NB4 (cell line): ENCODE measurements around the gene ABLIM2.

ENCODE experiments used
- DNase-seq: peaks from one replicate; pipeline ENCODE4 v3.0.0; 2010; ENCODE audit warnings: low read depth
- H3K4me3 ChIP-seq: one replicate; pipeline ENCODE4 v1.5.1; 2011; ENCODE audit warnings: mild to moderate bottlenecking, low read depth, low read length, moderate library complexity
- MYC ChIP-seq: IDR thresholded peaks from 2 replicates; pipeline ENCODE4 v1.6.1; 2011; ENCODE audit warnings: low read depth, low read length
- POLR2A ChIP-seq: IDR thresholded peaks from 2 replicates; pipeline ENCODE4 v1.6.1; 2011; ENCODE audit warnings: mild to moderate bottlenecking; ENCODE audit not compliant: insufficient read length; ENCODE audit errors: extremely low read depth
- TF ChIP-seq, protein P1 (sequence below): IDR thresholded peaks from one replicate; pipeline ENCODE4 v1.5.1; 2012; ENCODE audit warnings: low read depth, low read length
- TF ChIP-seq, protein P2 (sequence below): IDR thresholded peaks from 2 replicates; pipeline ENCODE4 v1.6.1; 2011; ENCODE audit warnings: low read depth, low read length

ABLIM2 gene

DNA sequence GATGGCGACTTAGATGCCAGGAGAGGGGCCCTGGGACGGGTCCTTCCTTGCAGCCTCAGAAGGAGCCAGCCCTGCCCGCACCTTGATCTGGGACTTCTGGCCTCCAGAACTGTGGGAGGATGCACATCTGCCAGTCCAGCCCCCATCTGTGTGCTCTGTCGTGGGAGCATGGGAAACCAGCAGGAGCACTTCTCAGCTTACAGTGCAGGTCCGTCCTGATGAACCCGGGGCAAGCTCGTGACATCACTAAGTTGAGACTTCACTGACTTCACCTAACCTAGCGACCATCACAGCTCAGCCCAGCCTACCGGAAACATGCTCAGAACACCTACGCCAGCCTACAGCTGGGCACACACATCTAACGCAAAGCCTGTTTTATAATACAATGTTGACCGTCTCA, 38.1 kb downstream of the ABLIM2 start:
- H3K4me3 ChIP-seq: no peak overlapping the region
- TF ChIP-seq POLR2A (no peak), MYC (no peak)
- TF ChIP-seq, protein P1, sequence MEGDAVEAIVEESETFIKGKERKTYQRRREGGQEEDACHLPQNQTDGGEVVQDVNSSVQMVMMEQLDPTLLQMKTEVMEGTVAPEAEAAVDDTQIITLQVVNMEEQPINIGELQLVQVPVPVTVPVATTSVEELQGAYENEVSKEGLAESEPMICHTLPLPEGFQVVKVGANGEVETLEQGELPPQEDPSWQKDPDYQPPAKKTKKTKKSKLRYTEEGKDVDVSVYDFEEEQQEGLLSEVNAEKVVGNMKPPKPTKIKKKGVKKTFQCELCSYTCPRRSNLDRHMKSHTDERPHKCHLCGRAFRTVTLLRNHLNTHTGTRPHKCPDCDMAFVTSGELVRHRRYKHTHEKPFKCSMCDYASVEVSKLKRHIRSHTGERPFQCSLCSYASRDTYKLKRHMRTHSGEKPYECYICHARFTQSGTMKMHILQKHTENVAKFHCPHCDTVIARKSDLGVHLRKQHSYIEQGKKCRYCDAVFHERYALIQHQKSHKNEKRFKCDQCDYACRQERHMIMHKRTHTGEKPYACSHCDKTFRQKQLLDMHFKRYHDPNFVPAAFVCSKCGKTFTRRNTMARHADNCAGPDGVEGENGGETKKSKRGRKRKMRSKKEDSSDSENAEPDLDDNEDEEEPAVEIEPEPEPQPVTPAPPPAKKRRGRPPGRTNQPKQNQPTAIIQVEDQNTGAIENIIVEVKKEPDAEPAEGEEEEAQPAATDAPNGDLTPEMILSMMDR: no peak
- TF ChIP-seq, protein P2, sequence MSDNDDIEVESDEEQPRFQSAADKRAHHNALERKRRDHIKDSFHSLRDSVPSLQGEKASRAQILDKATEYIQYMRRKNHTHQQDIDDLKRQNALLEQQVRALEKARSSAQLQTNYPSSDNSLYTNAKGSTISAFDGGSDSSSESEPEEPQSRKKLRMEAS: no peak
- no peak for DNase-seq

DNA sequence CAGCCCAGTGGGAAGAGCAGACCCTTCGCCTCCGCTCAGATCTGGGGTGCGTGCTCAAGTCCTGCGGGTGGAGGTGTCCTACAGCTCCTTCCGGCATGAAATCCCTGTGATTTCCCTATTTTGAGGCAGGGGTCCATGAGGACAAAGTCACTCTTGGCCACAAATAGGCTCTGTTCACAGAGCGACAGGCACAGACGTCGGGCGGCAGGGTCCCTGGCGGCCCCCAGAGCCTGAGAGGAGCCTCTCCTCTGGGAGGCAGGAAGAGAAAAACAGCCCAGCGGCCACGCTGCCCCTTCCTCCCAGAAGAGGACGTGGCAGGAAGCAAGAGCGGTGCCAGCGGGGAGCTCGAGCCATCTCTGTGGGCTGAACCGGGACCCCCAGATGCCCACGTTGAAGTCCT, 38.7 kb downstream of the ABLIM2 start:
- H3K4me3 ChIP-seq: no peak overlapping the region
- TF ChIP-seq, protein P1: no peak
- TF ChIP-seq MYC (no peak), POLR2A (no peak)
- TF ChIP-seq, protein P2: no peak
- DNase-seq: no peak

DNA sequence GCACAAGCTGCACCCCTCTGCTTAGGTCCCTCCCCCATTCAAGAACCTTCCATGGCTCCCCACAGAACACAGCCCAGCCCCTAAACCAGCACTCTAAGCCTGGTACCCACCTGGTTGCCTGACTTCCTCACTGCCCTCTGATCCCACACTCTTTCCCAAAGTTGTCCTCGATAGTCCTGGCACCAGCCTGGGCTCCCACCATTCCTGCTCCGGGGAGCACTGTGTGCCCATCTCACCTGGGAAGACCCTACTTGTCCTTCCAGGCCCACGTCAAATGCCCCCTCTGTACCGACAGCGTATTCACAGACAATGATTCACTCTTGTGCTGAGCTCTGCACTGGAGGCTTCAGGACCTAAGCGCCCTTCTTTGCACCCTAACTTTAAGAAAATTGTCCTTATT, 40.1 kb downstream of the ABLIM2 start:
- no peak for TF ChIP-seq POLR2A
- no peak for TF ChIP-seq MYC
- TF ChIP-seq, protein P1: no peak
- TF ChIP-seq, protein P2: no peak
- no peak overlapping the region for H3K4me3 ChIP-seq
- DNase-seq: no peak

DNA sequence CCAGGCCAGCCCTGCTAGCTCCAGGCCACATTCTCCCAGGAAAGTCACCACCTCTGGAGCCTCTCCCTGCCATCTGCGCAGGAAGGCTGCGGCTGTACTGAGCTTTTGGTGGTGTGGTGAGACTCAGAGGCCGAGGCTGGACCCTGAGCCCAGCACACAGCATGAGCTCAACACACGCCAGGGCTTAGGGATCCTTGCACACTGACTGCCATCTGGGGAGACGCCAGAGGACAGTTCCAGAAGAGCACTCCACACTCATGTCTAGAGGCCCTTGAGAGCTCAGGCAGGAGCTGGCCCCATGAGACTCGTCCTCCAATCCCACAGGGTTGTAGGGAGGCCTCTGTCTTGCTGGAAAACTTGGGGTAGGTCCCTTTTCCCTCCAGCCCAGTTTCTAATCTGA, 40.6 kb downstream of the ABLIM2 start:
- no peak for TF ChIP-seq POLR2A
- TF ChIP-seq, protein P1: no peak
- TF ChIP-seq, protein P2: no peak
- no peak for TF ChIP-seq MYC
- DNase-seq: no peak

DNA sequence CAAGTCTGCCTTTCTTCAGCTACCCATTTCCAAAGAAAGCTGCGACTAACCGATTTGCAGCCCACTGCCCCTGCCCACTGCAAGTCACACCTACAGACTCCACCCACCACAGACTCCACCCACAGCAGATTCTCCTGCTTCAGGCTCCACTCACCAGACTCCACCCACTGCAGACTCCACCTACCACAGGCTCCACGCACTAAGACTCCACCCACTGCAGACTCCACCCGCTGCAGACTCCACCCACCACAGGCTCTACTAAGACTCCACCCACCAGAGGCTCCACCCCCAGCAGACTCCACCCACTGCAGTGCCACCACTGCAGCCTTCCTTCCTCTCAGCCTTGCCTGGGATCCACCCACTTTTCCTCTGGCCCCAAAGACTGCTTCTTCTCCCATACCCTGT, 41.3 kb downstream of the ABLIM2 start:
- no peak overlapping the region for H3K4me3 ChIP-seq
- TF ChIP-seq, protein P2: no peak
- TF ChIP-seq MYC (no peak), POLR2A (no peak)
- TF ChIP-seq, protein P1: no peak
- DNase-seq: peak; percentile 69

More for the DNA sequence above, 40.6 kb downstream of the ABLIM2 start:
- H3K4me3 ChIP-seq: no peak overlapping the region

DNA sequence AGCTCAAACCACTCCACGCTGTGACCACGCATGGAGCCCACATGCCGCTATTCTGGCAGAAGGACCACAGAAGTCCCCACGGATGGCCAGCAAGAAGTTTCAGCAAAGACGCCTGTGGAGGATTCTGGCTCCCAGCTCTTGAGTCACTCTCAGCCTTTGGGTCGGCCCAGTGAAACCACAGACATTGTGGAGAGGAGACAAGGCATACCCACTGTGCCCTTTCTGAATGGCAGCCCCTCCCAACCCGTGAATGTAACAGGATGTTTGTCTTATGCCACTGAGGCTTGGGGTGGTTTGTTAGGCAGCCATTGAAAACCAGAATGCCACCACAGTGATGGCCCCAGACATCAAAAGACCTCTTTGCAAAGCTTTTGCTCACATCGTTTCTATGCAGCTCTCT, 42.7 kb downstream of the ABLIM2 start:
- TF ChIP-seq, protein P2: no peak
- no peak for TF ChIP-seq POLR2A
- TF ChIP-seq MYC: no peak
- TF ChIP-seq, protein P1: no peak
- DNase-seq: no peak

More for the DNA sequence above, 42.7 kb downstream of the ABLIM2 start:
- no peak overlapping the region for H3K4me3 ChIP-seq
